Cardiac septum (tissue), 1 donor: Measurements from ENCODE around the gene TTC23. TPM values are rescaled to one million over a fixed set of nuclear protein-coding genes. Genes with fewer than 3 reads are reported as not detected.
"Not testable (repeated sequence)": the region's sequence is repeated elsewhere in the genome, so short reads cannot be mapped to it uniquely, and the experiment has no call there.

Experiments
- DNase-seq: peaks from one replicate; pipeline ENCODE4 v3.0.0-alpha.2; 2020; ENCODE audit warnings: low spot score
- intact Hi-C: fragments of 100-400 bp; cut with DNase I; formaldehyde crosslinking; loops from one replicate; pipeline ENCODE4 v1.14.0; 2022
- total RNA-seq: library from RNA; stranded (reverse); fragmentation: NEBNext Ultra II Directional; extraction: Animal tissue kit (Norgen Biotek cat#: 25700); gene quantifications from one replicate; pipeline ENCODE4 v1.2.1, GENCODE V29; 2021
- donor health status: DM: no; HTN: no; CAD: no.

TTC23 gene
- total RNA-seq, 1 donor from 2014 or later, result 13.5 TPM

- intact Hi-C loops, result no loop called here
- DNase-seq, result no peak
Measured at GRCh38 chr15:99114511-99115299, 134.7 kb downstream of the TTC23 start.

- DNase-seq, result no peak
- intact Hi-C loops, result no loop called here
Measured at GRCh38 chr15:99113547-99114271, 135.7 kb downstream of the TTC23 start.

- intact Hi-C loops, result not testable (repeated sequence)
Measured at GRCh38 chr15:99111641-99112040, 137.7 kb downstream of the TTC23 start.

GRCh38 chr15:99110581-99111320 lies 138.6 kb downstream of the TTC23 start:
- intact Hi-C loops, result no loop called here
- DNase-seq, result no peak

More at GRCh38 chr15:99111641-99112040, 137.7 kb downstream of the TTC23 start:
- not testable (repeated sequence) for DNase-seq

GRCh38 chr15:99110093-99110492 lies 139.3 kb downstream of the TTC23 start:
- no peak for DNase-seq
- intact Hi-C loops, result no loop called here

- no peak for DNase-seq
- intact Hi-C loops, result loop anchor here (10.0 kb wide), 1 partner anchor 625 kb away; the partner anchor contains the start of gene LYSMD4
Measured at GRCh38 chr15:99109555-99110021, 139.8 kb downstream of the TTC23 start.

- intact Hi-C loops, result loop anchor here (10.0 kb wide), 1 partner anchor 626 kb away; the partner anchor contains the start of gene LYSMD4
Measured at GRCh38 chr15:99108993-99109392, 140.4 kb downstream of the TTC23 start.

GRCh38 chr15:99106417-99107220 lies 142.8 kb downstream of the TTC23 start:
- DNase-seq, result peak; percentile 80
- intact Hi-C loops, result loop anchor here (10.0 kb wide), 1 partner anchor 628 kb away; the partner anchor contains the start of gene LYSMD4

More at GRCh38 chr15:99108993-99109392, 140.4 kb downstream of the TTC23 start:
- peak; percentile 75 for DNase-seq

GRCh38 chr15:99105514-99106341 lies 143.7 kb downstream of the TTC23 start:
- intact Hi-C loops, result loop anchor here (1.0 to 10.0 kb wide), 2 partner anchors 64 to 629 kb away; partner anchors contain the start of gene LYSMD4

GRCh38 chr15:99104788-99105513 lies 144.4 kb downstream of the TTC23 start, which contains the start of gene SYNM:
SYNM (plus strand) TSS chr15:99105080; CDS start chr15:99105200, 120 bp downstream.
- intact Hi-C loops, result loop anchor here (1.0 to 10.0 kb wide), 3 partner anchors 64 to 630 kb away; partner anchors contain the start of gene LYSMD4
- DNase-seq, result peak; percentile 86

More at GRCh38 chr15:99105514-99106341, 143.7 kb downstream of the TTC23 start:
- DNase-seq, result no peak

GRCh38 chr15:99103279-99103678 lies 146.1 kb downstream of the TTC23 start:
- DNase-seq, result no peak
- intact Hi-C loops, result loop anchor here (10.0 kb wide), 1 partner anchor 632 kb away; the partner anchor contains the start of gene LYSMD4

GRCh38 chr15:99102332-99103235 lies 146.8 kb downstream of the TTC23 start:
- intact Hi-C loops, result loop anchor here (10.0 kb wide), 1 partner anchor 632 kb away; the partner anchor contains the start of gene LYSMD4
- no peak for DNase-seq

GRCh38 chr15:99101501-99101900 lies 147.9 kb downstream of the TTC23 start:
- intact Hi-C loops, result loop anchor here (10.0 kb wide), 1 partner anchor 633 kb away; the partner anchor contains the start of gene LYSMD4
- DNase-seq, result no peak

- intact Hi-C loops, result loop anchor here (10.0 kb wide), 1 partner anchor 634 kb away; the partner anchor contains the start of gene LYSMD4
Measured at GRCh38 chr15:99100245-99101173, 148.9 kb downstream of the TTC23 start.

More at GRCh38 chr15:99100245-99101173, 148.9 kb downstream of the TTC23 start:
- peak; percentile 89 for DNase-seq
